Right hindlimb (tissue), 1 donor: ENCODE results near the gene RAPGEF2.
"Not testable (repeated sequence)": the region's sequence is repeated elsewhere in the genome, so short reads cannot be mapped to it uniquely, and the experiment has no call there.

Source experiments
- DNase-seq: peaks from one replicate; pipeline ENCODE4 v3.0.0-alpha.2; 2018

The RAPGEF2 gene

DNA sequence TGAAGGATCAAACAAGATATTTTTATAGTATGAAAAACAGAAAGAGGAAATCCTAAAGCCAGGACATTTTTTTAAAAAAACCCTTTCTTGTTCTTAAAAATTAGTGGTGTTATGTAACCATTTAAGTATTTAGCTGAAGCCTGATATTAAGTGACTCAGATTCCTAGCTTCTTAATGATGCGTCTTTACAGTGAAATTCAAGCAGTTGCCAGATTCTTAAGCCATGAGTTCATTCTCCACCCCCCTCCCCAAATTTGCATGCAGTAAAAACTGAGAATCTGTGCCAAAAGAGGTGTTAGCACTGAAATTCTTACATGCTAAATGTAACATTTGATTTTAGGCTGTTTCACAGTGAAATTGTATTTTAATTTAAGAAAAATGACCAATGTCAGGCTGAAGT is 180.8 kb downstream of the RAPGEF2 start:
- DNase-seq: no peak

DNA sequence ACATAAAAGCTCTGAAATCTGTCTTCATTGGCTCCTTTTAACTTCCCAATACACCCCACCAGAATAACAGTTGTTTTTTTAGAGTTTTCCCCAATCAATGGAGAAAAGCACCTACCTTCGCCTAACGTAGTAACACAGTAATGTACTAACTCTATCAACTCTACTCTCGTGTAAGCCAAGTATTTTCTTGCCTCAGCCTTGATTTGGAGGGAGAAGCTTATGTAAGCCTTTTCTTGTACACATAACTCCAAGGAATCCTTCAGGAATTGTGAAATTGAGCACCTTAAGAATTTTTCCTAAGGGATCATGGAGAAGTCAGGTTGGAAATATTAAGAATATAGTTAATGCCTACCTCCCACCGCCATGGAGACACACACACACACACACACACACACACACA is 181.2 kb downstream of the RAPGEF2 start:
- no peak for DNase-seq

DNA sequence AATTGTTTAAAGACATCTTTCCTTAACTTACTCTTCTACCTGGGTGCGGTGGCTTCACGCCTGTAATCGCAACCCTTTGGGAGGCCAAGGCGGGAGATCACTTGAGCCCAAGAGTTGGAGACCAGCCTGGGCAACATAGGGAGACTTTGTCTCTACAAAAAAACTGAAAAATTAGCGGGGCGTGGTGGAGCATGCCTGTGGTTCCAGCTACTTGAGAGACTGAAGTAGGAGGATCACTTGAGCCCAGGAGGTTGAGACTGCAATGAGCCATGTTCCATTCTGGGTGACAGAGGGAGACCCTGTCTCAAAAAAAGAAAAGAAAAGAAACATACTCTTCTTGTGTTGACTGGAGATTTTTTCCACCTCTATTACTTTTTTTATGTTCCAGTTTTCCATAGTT is 181.9 kb downstream of the RAPGEF2 start:
- no peak for DNase-seq

DNA sequence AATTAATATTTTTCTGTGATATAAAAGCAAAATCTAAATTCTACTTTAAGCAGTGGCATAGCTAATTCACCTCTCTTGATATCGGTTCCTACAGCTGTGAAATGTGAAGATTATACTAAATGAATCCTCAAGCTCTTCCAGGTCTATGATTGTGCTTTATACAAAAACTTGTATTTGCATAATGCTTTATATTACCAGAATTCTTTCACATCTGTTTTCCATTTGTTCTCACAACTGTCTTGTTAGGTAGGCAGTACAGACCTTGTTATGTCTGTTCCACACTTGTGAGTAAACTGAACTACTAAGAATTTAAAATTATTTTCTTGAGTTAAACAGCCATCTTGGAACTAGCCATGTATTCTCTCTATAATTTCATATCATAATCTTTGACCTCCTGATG is 184.9 kb downstream of the RAPGEF2 start:
- no peak for DNase-seq

DNA sequence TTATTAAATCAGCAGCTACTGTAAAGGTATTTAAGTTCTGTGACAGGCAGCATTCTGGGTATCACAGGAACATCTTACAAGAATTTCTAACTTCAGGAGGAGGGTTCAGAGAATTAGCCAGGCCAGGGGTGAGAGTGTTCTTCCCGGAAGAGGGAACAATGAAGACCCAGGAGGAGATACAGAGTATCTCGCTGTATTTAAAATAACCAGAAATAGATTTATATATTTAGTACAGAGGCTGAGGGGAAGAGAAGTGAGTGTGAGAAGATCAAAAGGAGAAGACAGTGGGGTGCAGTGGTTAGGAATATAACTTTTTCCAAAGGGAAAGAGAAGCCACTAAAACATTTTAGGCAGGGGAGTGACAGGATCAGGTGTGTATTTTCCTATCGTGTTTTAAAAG is 186.8 kb downstream of the RAPGEF2 start:
- no peak for DNase-seq

DNA sequence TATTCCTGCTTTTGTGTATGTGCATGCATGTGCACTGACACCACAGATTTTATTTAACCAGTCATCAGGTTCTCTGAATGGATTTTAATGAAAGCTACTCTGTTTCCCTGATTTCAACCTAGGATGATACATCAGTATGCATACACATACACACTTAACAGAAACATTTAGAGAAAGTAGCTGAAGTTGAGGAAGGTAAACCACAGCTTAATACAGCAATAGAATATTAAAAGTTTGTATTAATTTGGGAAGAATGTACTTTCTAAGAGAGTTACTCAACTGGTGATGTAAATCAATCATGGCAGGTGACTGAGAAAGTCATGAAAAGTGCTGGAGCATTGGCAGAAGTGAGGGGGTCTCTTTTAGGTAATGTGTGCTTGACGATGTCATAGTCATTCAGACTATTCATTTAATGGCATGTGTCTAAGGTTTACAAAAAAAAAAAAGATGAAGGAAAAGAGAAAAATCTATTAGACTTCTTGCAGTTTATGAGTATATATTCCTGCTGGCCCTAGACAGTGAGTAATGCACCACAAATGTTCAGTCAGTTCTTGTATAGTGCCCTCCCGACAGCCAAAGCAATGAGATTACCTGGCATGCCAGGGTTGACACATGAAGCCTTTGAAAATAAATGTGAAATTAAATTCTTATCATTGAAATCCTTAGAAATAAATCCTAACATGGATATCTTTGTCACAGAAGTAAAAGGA is 187.6 kb downstream of the RAPGEF2 start:
- DNase-seq: no peak

DNA sequence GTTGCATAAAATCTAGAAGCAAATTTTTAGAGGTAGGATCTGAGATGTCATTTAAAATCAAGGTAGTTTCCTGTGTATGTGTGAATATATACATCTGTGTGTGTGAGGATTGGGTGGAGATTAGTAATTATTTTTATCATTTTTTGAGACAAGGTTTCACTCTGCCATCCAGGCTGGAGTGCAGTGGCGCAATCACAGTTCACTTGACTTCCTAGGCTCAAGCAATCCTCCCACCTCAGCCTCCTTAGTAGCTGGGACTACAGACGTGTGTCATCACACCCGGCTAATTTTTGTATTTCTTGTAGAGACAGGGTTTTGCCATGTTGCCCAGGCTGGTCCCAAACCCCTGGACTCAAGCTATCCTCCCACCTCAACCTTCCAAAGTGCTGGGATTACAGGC is 188.3 kb downstream of the RAPGEF2 start:
- DNase-seq: no peak

DNA sequence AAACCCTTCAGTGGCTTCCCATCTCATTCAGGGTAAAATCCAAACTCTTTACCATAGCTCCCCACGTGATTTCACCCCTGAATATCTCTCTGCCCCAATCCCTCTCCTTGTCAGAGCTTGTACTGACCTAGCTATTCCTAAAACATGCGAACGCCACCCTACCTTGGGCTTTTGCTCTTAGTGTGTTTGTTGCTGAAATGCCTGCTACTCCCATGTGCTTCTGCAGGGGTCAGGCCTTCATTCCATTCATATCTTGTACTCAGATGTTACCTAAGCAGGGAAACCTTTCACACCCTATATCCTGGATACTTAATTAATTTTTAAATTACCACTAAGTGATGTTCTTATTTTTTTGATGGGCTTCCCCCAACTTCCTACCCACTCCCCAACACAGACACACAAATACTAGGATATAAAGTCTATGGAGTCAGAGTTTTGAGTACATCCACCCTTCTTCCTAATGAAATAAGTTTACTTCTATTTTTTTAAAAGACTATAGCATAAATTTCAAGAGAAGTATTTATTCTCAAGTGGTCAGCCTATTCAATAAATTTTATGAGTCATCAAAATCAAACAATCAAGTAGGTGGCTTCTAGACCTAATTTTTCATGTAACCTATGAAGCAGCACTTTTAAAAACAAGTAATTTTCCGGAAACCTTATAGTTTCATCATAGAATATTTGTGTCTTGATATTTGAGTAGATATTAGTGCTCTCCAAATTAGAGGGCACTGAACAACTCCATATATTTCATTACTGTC is 189.4 kb downstream of the RAPGEF2 start:
- no peak for DNase-seq

DNA sequence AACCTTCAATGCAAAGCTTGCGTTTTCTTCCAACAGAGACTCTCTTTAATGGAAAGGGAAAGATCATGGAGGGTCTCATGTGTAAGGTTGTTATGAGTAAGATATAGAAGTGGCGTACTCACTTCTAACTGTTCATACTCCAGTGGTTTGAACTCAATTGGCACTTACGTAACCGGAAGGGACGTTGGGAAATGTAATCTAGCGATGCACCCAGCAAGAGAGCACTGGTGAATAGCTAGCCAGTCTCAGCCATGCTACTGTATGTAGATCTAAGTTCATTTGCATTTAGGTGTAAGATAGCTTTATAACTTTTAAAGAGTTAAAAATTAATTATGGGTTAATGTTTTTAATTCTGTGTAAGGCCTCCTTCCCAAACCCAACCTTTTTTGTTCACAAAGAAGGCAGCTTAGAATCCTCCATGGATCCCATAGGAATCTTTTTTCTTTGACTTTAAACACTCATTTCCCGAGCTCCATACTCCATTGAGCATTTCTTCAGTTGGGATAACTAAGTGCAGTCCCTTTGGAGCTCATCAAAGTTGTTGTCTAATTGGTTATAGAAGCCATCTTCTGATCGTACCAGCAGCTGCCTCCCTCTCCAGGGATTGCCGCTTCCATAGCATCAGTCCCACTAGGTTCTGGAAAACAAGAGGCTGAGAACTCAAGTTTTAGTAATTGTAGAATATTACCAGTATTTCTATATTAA is 191.1 kb downstream of the RAPGEF2 start:
- DNase-seq: no peak

DNA sequence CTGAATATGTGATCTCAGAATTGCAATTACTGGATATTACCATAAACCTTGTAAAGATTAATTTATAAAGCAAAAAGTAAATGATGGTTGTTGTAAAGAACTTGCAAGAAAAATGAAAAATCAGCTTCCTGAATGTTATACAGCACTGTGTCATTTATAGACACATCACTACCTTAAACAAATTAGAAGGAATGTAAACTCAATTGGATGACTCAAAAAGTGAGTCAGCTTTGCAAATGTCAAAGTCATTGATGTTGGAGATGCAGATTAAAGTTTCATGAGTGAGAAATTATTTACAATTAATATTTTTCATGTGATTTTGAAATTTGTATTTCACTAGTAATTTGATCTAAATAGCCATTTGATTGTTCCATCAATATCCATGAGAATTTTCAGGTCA is 193.2 kb downstream of the RAPGEF2 start:
- no peak for DNase-seq

DNA sequence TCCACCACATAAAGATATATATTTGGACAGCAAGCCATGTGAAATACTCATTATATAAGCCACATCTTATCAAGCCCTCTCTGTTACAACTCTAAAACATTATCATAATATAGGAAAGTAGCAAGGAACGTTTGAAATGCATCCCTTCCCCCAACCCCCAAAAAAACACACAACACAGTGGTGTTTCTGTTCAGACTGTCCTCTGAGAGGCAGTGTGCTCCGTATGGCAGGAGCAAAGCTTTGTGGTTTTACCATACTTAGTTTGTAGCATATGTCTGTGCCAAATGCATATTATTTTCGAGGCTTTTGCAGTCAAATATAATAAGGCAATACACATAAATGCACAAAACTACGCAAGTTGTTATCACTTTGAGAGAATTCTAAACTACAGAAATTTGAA is 194.2 kb downstream of the RAPGEF2 start:
- DNase-seq: no peak

DNA sequence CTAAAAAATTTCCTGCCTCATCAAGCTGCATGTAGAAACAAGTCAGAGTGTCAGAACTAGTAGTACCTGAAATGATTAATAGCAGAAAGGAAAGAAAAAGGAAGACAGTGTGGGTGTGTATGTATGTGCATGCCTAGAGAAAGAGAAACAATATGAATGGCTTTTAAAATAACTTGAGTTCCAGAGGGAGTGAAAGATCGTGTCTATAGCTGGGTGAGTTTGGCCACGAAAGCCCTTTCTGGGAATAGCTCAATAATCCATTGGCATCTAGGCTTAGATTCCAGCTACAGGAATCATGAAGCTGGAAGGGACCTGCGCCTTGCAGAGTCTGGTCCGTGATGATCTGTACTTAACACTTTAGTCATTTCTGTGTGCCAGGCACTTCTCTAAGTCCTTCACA is 195.6 kb downstream of the RAPGEF2 start:
- DNase-seq: no peak

DNA sequence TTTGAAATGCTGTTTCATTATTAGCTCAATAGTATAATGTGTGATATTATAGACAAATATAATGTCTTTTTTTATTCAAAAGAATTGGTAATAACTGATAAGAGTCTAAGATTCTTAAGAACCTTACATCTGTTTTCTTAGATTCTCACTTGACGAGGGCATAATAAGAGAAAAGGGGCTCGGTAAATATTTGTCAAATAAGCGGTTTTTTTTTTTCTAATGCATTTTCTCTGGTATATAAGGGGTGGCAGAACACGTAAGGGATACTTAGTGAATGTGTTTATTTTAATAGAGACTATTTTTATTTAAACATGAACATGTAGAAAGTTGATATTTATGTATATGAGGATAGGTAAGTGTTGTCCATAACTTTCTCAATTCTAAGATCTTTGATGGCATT is 200.6 kb downstream of the RAPGEF2 start:
- DNase-seq: no peak

DNA sequence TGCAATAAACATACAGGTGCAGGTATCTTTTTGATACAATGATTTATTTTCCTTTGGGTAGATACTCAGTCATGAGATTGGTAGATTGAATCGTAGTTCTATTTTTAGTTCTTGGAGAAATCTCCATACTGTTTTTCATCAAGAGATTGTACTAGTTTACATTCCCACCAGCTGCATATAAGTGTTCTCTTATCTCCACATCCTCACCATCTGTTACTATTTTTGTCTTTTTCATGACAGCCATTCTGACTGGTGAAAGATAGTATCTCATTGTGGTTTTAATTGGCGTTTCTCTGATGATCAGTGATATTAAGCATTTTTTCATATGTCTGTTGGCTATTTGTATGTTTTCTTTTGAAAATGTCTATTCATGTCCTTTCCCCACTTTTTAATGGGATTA is 202.2 kb downstream of the RAPGEF2 start:
- no peak for DNase-seq

DNA sequence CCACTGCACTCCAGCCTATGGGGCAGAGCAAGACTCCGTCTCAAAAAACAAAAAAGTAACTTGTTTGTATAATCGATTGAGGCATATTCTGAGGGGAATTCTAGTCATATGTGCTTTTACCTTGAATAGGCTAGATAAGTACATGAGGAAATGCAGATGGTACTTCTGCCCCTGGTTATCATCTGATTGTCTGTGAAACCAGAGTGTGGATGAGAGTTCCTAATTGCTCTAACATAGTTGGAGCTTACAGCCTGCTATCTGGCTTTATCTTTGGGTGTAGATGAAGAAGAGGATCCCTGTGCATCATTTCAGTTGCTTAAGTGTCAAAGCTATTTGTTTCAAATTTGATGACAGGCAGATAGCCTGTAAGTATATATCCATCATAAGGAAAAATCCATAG is 205.1 kb downstream of the RAPGEF2 start:
- DNase-seq: no peak

DNA sequence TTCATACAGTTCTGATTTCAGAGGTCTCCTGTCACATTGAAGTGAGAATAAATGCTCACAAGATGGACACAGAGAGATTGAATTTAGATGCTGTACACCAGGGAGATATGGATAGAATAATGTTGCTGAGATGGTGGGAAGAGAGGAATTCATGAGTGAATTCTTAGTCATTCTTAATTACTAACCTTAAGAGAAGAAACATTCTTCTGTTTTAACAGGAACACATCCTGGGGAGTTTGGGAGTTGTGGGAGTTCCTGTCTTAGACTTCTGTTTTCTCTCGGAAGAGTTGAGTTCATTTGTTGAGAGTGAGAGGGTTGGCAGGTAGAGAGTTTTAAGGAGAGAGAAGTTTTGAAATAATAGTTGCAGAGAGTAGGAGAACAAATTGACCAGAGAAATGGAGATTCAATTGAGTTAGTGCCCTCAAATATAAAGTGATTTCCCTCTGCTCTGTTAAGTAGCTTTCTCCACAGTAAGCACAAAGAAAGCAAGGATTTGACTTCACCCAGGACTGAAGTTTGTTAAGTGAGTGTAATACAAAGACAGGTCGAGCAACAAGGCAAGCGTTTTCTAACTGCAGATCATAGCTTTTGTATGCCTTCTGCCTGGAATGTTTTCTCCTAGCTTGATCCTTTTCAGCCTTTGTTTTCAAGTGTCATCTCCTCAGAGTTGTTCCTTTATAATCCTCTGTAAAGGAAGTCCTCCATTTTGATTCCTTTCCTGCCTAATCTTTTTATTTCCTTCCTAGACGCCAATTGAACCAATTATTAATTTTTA is 205.9 kb downstream of the RAPGEF2 start:
- no peak for DNase-seq

DNA sequence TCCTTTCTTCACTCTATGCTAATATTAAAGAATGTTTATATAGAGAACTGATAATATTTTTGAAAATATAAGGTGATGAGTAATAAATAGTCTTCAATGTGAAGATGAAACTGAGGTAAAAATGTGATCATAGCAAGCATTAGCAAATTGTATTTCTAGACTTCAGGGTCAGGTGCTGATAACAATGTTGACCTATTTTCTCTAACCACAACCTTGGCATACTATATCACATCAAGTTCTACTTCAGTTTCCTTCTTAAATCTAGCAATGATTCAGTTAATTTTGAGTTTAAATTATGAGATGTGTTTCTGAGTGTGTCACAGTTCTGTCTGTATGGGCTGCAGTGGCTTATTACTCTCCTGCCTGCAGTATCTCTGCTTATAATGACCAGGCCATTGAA is 209.4 kb downstream of the RAPGEF2 start:
- DNase-seq: no peak

DNA sequence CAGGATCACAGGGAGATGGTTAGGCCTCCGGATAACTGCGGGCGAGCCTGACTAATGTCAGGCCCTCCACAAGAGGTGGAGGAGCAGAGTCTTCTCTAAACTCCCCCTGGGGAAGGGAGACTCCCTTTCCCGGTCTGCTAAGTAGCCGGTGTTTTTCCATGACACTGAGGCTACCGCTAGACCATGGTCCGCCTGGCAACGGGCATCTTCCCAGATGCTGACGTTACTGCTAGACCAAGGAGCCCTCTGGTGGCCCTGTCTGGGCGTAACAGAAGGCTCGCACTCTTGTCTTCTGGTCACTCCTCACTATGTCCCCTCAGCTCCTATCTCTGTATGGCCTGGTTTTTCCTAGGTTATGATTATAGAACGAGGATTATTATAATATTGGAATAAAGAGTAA is 213.0 kb downstream of the RAPGEF2 start:
- DNase-seq: not testable (repeated sequence)

DNA sequence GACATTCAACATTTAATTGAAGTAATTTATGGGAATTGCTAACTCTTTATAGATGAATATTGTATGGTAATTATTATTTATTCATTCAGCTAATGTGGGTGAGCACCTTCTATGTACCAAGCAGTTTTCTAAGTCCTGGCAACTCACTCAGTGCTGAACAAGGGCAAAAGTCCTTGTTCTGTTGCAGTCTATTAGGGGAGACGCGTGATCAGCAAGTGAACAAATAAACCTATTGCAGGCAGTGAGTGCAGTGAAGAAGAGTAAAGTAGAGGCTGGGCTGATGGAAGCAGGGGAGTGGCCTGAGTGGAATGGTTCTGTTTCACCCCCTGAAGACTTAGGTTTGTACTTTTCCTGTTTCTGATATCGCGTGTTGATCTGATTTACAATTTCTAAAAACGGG is 214.3 kb downstream of the RAPGEF2 start:
- no peak for DNase-seq

DNA sequence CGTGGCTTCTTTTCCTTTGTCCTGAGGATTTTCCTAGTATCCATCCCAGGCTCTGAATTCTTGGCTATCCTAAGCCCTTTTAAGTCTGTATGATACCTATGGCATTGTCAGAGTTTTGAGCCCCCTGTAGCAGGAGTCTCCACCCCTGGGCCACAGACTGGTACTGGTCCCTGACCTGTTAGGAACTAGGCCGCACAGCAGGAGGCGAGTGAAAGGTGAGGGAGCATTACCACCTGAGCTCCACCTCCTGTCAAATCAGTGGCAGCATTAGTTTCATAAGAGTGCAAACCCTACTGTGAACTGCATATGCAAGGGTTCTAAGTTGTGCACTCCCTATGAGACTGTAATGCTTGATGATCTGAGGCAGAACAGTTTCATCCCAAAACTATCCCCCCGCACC is 216.1 kb downstream of the RAPGEF2 start:
- no peak for DNase-seq

DNA sequence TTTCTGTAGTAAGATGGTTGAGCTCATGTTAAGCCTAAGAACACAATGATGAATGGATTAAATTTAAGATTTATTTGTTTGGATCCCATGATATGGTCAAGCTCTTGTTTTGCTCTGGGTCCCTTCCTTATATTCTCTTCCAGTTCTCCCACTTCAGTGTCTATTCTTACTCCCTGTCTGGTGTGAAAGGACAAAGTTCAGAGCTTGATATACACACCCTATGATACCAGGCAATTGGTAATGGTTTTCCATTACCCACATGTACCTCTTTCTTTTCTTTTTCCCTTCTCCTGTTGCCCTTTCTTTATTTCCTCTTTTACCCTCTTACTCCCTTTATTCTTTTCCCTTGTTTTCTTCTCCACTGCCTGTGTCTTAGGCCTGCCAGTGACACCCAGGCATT is 223.6 kb downstream of the RAPGEF2 start:
- no peak for DNase-seq

DNA sequence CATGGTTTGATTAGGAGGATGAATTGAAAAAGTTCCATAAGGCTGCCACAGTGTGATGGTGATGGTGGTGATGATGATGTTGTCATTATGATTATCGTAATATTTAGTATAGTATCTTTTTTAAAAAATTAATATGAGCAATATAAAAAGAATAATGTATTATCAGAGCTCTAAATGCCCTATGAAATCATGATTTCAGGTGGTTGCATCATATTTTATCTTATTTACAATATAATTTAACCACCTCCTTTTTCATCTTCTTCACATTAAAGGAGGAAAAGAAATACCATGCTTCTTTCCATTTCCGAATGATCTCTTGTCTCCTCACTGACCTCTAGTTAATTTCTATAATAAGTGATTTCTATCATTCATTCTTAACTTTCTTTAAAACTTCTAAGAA is 225.9 kb downstream of the RAPGEF2 start:
- no peak for DNase-seq

DNA sequence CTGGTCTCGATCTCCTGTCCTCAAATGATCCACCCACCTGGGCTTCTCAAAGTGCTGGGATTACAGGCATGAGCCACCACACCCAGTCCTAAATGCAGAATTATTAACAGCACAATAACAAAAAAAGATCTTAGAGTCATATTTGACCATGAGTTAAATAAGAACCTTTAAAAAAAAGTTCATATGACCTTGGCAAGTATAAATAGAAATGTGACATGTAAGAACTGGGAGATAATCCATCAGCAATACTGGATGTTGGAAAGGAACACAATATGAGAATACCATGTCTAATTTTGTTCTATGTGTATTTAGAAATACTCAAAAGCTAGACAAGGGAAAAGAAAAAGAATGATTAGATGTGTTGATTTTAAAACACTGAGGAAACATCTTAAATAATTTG is 231.6 kb downstream of the RAPGEF2 start:
- DNase-seq: no peak
